ENCODE results near the gene FRMPD2.

GRCh38 chr10:48289501-48290238 is 15.2 kb upstream of the FRMPD2 start:
- no peak for TF ChIP-seq POLR2A (IDR thresholded peaks at IDR 0.05)
- TF ChIP-seq, protein P1, sequence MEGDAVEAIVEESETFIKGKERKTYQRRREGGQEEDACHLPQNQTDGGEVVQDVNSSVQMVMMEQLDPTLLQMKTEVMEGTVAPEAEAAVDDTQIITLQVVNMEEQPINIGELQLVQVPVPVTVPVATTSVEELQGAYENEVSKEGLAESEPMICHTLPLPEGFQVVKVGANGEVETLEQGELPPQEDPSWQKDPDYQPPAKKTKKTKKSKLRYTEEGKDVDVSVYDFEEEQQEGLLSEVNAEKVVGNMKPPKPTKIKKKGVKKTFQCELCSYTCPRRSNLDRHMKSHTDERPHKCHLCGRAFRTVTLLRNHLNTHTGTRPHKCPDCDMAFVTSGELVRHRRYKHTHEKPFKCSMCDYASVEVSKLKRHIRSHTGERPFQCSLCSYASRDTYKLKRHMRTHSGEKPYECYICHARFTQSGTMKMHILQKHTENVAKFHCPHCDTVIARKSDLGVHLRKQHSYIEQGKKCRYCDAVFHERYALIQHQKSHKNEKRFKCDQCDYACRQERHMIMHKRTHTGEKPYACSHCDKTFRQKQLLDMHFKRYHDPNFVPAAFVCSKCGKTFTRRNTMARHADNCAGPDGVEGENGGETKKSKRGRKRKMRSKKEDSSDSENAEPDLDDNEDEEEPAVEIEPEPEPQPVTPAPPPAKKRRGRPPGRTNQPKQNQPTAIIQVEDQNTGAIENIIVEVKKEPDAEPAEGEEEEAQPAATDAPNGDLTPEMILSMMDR (IDR thresholded peaks at IDR 0.05) = peak; percentile 61 to 86 (median 79)

All from adrenal gland (tissue), 5 donors.